Progenitor cell of endocrine pancreas (in vitro differentiated cells): ENCODE results near the gene CNTN5. TPM values are rescaled to one million over a fixed set of nuclear protein-coding genes. Genes with fewer than 3 reads are reported as not detected.

Source experiments
- DNase-seq: peaks from one replicate; pipeline ENCODE4 v3.0.0; 2021; ENCODE audit warnings: low spot score; ENCODE audit not compliant: unreplicated experiment
- H3K27ac Mint-ChIP-seq: 2 replicates; pipeline ENCODE4 v1.8.0; 2021; ENCODE audit warnings: mild to moderate bottlenecking, moderate library complexity, mixed read lengths
- H3K27me3 Mint-ChIP-seq: 2 replicates; pipeline ENCODE4 v1.8.0; 2021; ENCODE audit warnings: mixed read lengths
- H3K36me3 Mint-ChIP-seq: 2 replicates; pipeline ENCODE4 v1.8.0; 2022; ENCODE audit warnings: mixed read lengths; ENCODE audit not compliant: insufficient read depth
- H3K4me1 Mint-ChIP-seq: 2 replicates; pipeline ENCODE4 v1.8.0; 2021; ENCODE audit warnings: low read depth, mixed read lengths
- H3K4me3 Mint-ChIP-seq: 2 replicates; pipeline ENCODE4 v1.8.0; 2021; ENCODE audit warnings: low read depth, mild to moderate bottlenecking, moderate library complexity, mixed read lengths
- H3K9me3 Mint-ChIP-seq: 2 replicates; pipeline ENCODE4 v1.8.0; 2021; ENCODE audit warnings: low read depth, mixed read lengths
- CTCF ChIP-seq: fragments of 200-600 bp; sonication (generic); IDR thresholded peaks from one replicate; pipeline ENCODE4 v1.5.0; 2021; ENCODE audit warnings: antibody characterized with exemption, mild to moderate bottlenecking; ENCODE audit not compliant: unreplicated experiment
- total RNA-seq: library from RNA; stranded (reverse); gene quantifications from 2 replicates; pipeline ENCODE4 v1.2.1, GENCODE V29; 2021

Gene CNTN5
- total RNA-seq, 1 donor from 2014 or later: 0.50 TPM

- no peaks in the 10 kb centered on the region for H3K36me3 Mint-ChIP-seq
- peaks cover 7% of the 10 kb centered on the region for H3K4me1 Mint-ChIP-seq
- H3K9me3 Mint-ChIP-seq: no peaks in the 10 kb centered on the region
- H3K27me3 Mint-ChIP-seq: no peaks in the 10 kb centered on the region
- TF ChIP-seq CTCF: no peak
- no peak for DNase-seq
- H3K27ac Mint-ChIP-seq: no peak overlapping the region
- no peak overlapping the region for H3K4me3 Mint-ChIP-seq
Observed at GRCh38 chr11:99682171-99682570, 661.4 kb downstream of the CNTN5 start.

DNA sequence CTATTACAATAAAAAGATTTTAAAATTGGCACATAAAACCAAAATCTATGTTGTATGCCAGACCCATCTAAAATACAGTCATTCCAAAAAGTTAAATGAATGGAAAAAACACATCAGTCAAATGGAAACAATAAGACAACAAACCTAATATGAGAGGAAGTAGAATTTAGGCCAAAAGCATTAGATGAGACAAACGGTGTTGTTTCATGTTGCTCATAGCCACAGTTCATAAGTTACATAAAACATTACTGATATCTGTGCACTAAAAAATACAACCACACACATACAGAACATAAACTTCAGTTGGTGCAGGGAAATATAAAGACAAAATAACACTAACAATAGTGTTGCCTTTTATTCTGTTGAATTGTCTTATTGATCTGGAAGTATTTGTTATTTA, 661.9 kb downstream of the CNTN5 start:
- DNase-seq: no peak
- Mint-ChIP-seq H3K36me3 (no peaks in the 10 kb centered on the region), H3K27ac (no peak overlapping the region), H3K27me3 (no peaks in the 10 kb centered on the region), H3K4me3 (no peak overlapping the region), H3K9me3 (no peaks in the 10 kb centered on the region), H3K4me1 (peaks cover 2% of the 10 kb centered on the region)
- TF ChIP-seq CTCF: no peak

DNA sequence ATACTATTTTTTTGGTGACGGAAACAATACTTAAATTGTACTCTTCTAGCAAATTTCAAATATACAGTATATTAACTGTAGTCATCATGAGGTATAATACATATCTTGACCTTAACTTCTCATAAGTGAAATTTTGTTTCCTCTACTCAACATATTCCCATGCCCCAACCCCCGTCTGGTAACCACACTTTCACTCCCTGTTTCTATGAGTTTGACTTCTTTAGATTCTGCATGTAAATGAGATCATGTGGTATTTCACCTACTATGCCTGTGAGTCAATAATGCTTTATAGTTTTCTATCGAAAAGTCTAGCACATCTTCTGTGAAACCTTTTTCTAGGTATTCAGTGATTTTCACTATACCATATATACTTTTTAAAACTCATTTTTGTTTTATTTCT, 663.2 kb downstream of the CNTN5 start:
- no peaks in the 10 kb centered on the region for H3K4me1 Mint-ChIP-seq

DNA sequence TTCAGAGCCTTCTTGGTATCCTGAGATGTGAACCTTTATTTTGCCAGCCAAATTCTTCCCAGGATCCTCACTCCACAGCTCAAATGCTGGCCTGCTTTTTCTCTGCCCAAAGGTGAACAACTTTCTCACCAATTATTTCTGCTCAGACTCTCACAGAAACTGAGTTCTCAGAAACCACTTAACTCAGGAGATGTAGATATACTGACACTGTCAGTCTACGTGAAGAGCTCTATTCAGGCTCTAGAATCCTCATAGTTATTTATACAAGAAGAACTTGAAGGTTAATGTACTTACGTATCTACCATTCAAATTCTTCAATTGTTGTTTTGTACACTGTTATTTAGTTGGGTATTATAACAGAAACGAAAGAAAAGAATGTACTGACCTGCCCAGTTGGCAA, 666.1 kb downstream of the CNTN5 start:
- DNase-seq: no peak
- Mint-ChIP-seq H3K27ac (no peak overlapping the region), H3K27me3 (no peaks in the 10 kb centered on the region), H3K4me1 (no peaks in the 10 kb centered on the region), H3K9me3 (peaks cover 17% of the 10 kb centered on the region), H3K36me3 (no peaks in the 10 kb centered on the region), H3K4me3 (no peak overlapping the region)
- TF ChIP-seq CTCF: no peak

More for the DNA sequence above, 663.2 kb downstream of the CNTN5 start:
- no peaks in the 10 kb centered on the region for H3K27me3 Mint-ChIP-seq
- no peaks in the 10 kb centered on the region for H3K36me3 Mint-ChIP-seq
- H3K27ac Mint-ChIP-seq: no peak overlapping the region
- no peak overlapping the region for H3K4me3 Mint-ChIP-seq
- TF ChIP-seq CTCF: no peak
- H3K9me3 Mint-ChIP-seq: no peaks in the 10 kb centered on the region
- DNase-seq: no peak

GRCh38 chr11:99687320-99687719, 666.6 kb downstream of the CNTN5 start:
- Mint-ChIP-seq H3K9me3 (peaks cover 21% of the 10 kb centered on the region), H3K4me1 (no peaks in the 10 kb centered on the region), H3K27me3 (no peaks in the 10 kb centered on the region), H3K27ac (no peak overlapping the region), H3K36me3 (no peaks in the 10 kb centered on the region), H3K4me3 (no peak overlapping the region)
- no peak for DNase-seq
- no peak for TF ChIP-seq CTCF
